ENCODE measurements around the gene OR1N2.
"Not testable (repeated sequence)": the region's sequence is repeated elsewhere in the genome, so short reads cannot be mapped to it uniquely, and the experiment has no call there.

OR1N2 gene

DNA sequence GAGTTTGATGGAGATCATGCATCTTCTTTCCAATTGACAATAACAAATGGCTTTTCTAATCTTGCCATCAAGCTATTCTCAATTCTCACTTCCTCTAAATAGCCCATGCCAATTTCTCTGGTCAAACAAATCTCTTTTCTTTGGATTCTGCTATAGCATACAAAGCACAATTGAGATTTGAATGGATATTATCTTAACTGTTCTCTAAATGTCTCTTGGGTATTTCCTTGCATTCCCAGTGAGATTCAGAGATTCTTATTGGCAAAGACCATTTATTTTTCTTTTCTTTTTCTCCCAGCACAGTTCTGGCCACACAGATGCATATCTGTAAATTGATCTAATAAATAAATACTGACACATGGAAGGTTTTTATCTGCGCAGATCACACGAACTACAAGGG is at the start of gene OR1N2:
Gene OR1N2 (plus strand): TSS at position 301 of the 400 bp plus-strand sequence. CDS start 100 bp downstream, outside the sequence.
- no peak for DNase-seq (ENCODE audit: extremely low read depth in 1 of 2, low read depth in 1 of 2)

DNA sequence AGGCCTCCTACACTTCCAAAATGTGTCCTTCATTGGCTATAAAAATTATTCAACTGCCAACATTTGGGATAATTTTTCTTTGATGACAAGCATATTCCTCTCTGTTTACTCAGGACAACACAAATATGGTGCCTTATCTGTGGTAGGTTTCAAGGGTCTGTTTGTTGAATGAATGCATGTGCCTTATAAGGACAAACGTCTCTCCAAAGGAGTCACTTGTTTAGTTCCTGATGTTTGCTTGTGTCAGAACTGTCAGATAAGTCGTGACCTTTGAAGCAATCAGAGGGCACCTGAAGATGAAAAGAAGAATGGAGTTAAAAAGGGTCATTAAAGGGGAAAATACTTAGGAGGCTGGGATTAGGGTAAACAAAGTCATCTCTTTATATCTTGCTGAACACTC is 45.9 kb upstream of the OR1N2 start:
- DNase-seq (ENCODE audit: extremely low read depth in 1 of 2, low read depth in 1 of 2), result no peak

- no peak for DNase-seq (ENCODE audit: extremely low read depth in 1 of 2, low read depth in 1 of 2)
These were observed 42.4 kb upstream of the OR1N2 start, which contains the start of gene OR1J2 for GRCh38 chr9:122510502-122510901. Gene OR1J2, plus strand, starts transcription at chr9:122510802. Its CDS starts 0 bp downstream, at chr9:122510802.

DNA sequence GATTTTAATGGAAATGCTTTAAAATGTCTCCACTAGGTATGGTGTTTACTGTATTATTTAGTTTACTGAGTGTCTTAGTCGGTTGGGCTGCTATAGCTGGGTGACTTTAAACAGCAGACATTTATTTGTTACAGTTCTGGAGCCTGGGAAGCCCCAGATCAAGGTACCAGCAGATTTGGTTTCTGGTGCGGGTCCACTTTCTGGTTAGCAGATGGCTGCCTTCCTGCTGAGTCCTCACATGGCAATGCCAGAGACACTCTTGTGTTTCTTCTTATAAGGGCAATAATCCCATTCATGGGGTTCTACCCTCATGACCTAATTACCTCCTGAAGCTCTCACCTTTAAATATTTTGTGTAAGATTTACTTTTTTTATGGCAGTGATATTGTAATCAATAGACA is 34.7 kb upstream of the OR1N2 start:
- no peak for DNase-seq (ENCODE audit: extremely low read depth in 1 of 2, low read depth in 1 of 2)

DNA sequence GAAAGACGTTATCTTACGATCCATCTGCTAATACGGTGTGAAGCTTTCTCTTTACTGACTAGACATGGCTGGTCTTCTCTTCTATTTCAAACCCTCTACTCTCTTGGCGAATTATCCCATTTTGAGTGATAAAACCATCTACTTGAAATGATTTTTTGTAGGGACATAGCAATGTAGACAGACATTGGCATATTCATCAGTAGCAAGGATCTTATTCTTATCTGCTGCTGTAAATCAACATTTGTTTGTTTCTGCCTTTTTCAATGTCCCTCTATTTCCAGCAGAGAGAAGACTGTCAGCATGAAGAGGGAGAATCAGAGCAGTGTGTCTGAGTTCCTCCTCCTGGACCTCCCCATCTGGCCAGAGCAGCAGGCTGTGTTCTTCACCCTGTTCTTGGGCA is 34.1 kb upstream of the OR1N2 start, which contains the start of gene OR1J4:
Gene OR1J4 (plus strand): TSS at position 301 of the 400 bp plus-strand sequence. CDS start 0 bp downstream, at position 301.
- DNase-seq (ENCODE audit: extremely low read depth in 1 of 2, low read depth in 1 of 2), result no peak

- DNase-seq (ENCODE audit: extremely low read depth in 1 of 2, low read depth in 1 of 2), result no peak
These were observed 33.5 kb upstream of the OR1N2 start for GRCh38 chr9:122519376-122519775.

GRCh38 chr9:122526602-122527001 is 26.3 kb upstream of the OR1N2 start:
- DNase-seq (ENCODE audit: extremely low read depth in 1 of 2, low read depth in 1 of 2), result no peak

DNA sequence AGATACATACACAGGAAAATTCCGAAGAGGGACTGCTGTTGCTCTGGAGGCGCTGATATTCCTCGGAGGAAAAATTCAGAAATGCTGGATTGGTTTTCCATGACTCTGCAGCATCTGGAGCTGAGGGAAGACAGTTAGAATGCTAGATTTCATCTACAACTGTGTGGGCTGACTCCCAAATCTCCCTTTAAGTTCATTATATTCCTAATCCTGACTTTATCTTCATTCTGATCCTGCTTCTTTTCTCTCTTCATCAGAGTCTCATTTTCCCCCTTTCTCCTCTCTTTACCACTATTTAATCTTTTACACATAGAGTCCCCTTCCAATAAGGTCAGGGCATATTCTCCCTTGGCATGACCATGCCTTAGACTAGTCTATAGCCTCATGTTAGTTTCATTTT is 25.7 kb upstream of the OR1N2 start, which contains the start of gene OR1N1:
Gene OR1N1 (minus strand): TSS at position 101 of the 400 bp plus-strand sequence. CDS start 0 bp downstream, at position 101.
- DNase-seq (ENCODE audit: extremely low read depth in 1 of 2, low read depth in 1 of 2), result no peak

DNA sequence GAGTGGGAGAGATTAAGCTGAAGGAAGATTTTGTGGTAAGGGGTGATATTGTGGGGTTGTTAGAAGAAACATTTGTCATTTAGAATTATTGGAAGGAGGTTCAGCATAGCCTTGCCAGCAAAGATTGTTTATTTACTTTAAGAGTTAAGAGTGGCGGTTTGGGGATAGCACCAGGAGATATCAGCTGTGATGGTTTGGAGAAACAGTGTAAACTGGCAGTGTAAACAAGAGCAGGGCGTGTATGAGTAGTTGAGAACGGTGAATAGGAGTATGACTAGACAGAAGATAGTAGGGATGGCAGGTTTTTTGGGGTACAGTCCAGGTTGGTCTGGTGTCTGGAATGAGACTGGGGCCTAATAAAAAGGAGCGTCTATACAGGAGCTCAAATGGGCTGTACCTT is 21.8 kb upstream of the OR1N2 start:
- DNase-seq (ENCODE audit: extremely low read depth in 1 of 2, low read depth in 1 of 2), result not testable (repeated sequence)

GRCh38 chr9:122536134-122536533 is 16.8 kb upstream of the OR1N2 start:
- DNase-seq (ENCODE audit: extremely low read depth in 1 of 2, low read depth in 1 of 2), result no peak

GRCh38 chr9:122537066-122537465 is 15.8 kb upstream of the OR1N2 start:
- DNase-seq (ENCODE audit: extremely low read depth in 1 of 2, low read depth in 1 of 2), result not testable (repeated sequence)

DNA sequence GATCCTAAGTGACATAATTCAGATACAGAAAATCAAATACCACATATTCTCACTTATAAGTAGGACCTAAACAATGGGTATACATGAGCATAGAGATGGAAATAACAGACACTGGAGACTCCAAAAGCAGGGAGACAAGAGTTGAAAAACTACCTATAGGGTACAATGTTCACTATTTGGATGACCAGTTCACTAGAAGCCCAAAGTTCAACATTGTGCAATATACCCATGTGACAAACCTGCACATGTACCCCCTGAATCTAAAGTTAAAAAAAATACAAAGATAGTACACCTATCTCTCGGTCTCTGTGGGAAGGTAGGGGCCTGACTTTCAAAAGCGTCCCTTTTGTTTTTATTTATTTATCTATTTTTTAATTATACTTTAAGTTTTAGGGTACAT is 14.2 kb upstream of the OR1N2 start:
- DNase-seq (ENCODE audit: extremely low read depth in 1 of 2, low read depth in 1 of 2), result no peak

DNA sequence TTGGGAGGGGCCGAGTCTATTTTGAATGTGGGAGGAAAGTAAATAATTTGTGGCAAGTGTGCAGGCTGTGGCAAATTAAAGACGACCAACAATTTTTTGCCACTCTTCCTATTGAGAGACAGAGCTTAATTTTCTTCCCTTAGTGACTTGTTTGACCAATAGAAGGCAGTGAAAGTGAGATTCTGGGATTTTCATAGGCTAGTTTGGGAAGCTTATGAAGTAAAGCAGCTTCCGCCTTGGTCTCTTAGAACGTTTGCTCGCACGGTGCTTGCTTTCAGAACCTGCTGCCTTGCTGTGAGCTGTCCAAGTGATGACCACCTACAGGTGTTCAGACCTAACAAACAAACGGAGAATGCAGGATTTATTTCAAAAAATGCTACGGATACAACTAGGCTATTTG is 6.7 kb upstream of the OR1N2 start:
- no peak for DNase-seq (ENCODE audit: extremely low read depth in 1 of 2, low read depth in 1 of 2)

- no peak for DNase-seq (ENCODE audit: extremely low read depth in 1 of 2, low read depth in 1 of 2)
These were observed 1.5 kb upstream of the OR1N2 start for GRCh38 chr9:122551371-122551770.

DNA sequence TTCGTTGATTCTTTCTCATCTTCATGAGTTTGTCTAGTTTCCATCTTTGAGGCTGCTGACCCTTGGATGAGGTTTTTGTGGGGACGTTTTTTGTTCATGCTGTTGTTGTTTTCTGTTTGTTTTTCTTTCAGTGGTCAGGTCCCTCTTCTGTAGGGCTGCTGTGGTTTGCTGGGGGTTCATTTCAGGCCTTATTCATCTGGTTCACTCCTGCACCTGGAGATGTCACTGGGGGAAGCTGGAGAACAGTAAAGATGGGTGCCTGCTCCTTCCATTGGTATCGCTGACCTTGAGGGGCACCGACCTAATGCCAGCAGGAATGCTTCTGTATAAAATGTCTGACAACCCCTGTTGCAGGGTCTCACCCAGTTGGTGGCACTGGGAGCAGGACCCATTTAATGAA is 8.5 kb downstream of the OR1N2 start:
- no peak for DNase-seq (ENCODE audit: extremely low read depth in 1 of 2, low read depth in 1 of 2)

- no peak for DNase-seq (ENCODE audit: extremely low read depth in 1 of 2, low read depth in 1 of 2)
These were observed 9.3 kb downstream of the OR1N2 start for GRCh38 chr9:122562134-122562760.

DNA sequence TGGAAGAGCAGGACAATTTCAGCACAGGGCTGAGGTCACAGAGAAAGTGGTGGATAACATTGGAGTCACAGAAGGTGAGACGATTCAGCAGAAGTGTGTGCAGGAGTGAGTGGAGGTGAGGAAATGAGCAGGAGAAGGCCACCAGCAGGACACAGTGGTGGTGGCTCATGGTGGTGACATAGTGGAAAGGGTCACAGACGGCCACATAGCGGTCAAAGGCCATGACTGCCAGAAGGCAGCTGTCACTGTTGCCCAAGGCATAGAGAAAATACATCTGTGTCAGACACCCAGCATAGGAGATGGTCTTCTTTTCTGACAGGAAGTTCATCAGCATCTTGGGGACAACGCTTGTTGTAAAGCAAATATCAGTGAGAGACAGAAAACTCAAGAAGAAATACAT is 15.0 kb downstream of the OR1N2 start:
- no peak for DNase-seq (ENCODE audit: extremely low read depth in 1 of 2, low read depth in 1 of 2)

DNA sequence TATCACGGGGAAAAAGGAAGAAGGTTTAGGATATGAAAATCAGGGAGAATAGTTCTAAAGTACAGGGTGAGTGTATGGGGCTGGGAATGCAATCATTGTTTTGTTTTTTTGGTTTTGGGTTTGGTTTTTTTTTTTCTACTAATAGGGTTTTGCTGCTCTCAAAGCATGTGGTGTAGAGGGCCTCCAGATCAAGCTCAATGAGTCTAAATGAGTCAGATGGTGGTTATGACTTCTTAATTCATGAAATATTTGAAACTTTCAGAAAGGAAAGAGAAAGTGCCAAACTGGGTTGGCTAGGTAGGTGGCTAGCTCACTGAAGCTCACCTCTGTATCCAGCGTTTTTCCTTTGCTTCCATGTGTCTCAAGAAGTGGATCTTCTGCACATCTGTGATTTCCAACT is 19.5 kb downstream of the OR1N2 start:
- DNase-seq (ENCODE audit: extremely low read depth in 1 of 2, low read depth in 1 of 2), result no peak

GRCh38 chr9:122579874-122580273 is 27.0 kb downstream of the OR1N2 start:
- no peak for DNase-seq (ENCODE audit: extremely low read depth in 1 of 2, low read depth in 1 of 2)

- DNase-seq (ENCODE audit: extremely low read depth in 1 of 2, low read depth in 1 of 2), result no peak
These were observed 27.4 kb downstream of the OR1N2 start for GRCh38 chr9:122580360-122580759.

DNA sequence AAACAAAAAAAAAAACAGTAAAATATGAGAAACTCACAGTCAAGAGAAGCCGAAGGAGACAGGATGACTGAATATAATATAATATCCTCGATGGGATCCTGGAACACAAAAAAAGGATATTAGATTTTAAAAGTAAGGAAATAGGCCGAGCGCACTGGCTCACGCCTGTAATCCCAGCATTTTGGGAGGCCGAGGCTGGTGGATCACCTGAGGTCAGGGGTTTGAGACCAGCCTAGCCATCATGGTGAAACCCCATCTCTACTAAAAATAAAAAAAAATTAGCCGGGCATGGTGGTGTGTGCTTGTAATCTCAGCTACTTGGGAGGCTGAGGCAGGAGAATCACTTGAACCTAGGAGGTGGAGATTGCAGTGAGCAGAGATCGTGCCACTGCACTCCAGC is 30.4 kb downstream of the OR1N2 start, which contains the start of gene OR1L8:
Gene OR1L8 (minus strand): TSS at position 101 of the 400 bp plus-strand sequence. CDS start 14,907 bp downstream, outside the sequence.
- DNase-seq (ENCODE audit: extremely low read depth in 1 of 2, low read depth in 1 of 2), result not testable (repeated sequence)
